MCF 10A (cell line): Measurements from ENCODE around the gene GCGR. TPM values are rescaled to one million over a fixed set of nuclear protein-coding genes. Genes with fewer than 3 reads are reported as not detected.

Experiments used
- BruUV-seq: library from RNA; stranded (reverse); fragments of 400-500 nt; replicated peaks from 2 replicates; lab custom pipeline; 2021; lab: Mats Ljungman, UMichigan
- CTCF ChIA-PET: fragments of 300-600 bp; sonication (Branson Sonifier 250); formaldehyde crosslinking; extraction: SDS; loops from one replicate; lab custom pipeline; 2021; ENCODE audit warnings: antibody characterized with exemption, inconsistent platforms; lab: Yijun Ruan, JAX
- POLR2A ChIA-PET: fragments of 300-600, 350-650 bp; sonication (Branson Sonifier 250); formaldehyde crosslinking; extraction: SDS; loops from one replicate; lab custom pipeline; 2020; ENCODE audit warnings: antibody characterized with exemption, inconsistent platforms; lab: Yijun Ruan, JAX
- DNase-seq: peaks from one replicate; pipeline ENCODE4 v3.0.0-alpha.2; 2018; ENCODE audit not compliant: unreplicated experiment
- H3K27ac Mint-ChIP-seq: one replicate; pipeline ENCODE4 v1.8.0; 2022; ENCODE audit warnings: mild to moderate bottlenecking, low read depth, mixed read lengths; ENCODE audit not compliant: unreplicated experiment
- H3K27me3 Mint-ChIP-seq: one replicate; pipeline ENCODE4 v1.8.0; 2022; ENCODE audit warnings: mixed read lengths; ENCODE audit not compliant: insufficient read depth, unreplicated experiment
- H3K36me3 Mint-ChIP-seq: one replicate; pipeline ENCODE4 v1.8.0; 2022; ENCODE audit warnings: mild to moderate bottlenecking, moderate library complexity, mixed read lengths; ENCODE audit not compliant: insufficient read depth, unreplicated experiment
- H3K4me1 Mint-ChIP-seq: one replicate; pipeline ENCODE4 v1.8.0; 2022; ENCODE audit warnings: mixed read lengths; ENCODE audit not compliant: insufficient read depth, unreplicated experiment
- H3K4me3 Mint-ChIP-seq: one replicate; pipeline ENCODE4 v1.8.0; 2022; ENCODE audit warnings: mild to moderate bottlenecking, moderate library complexity, mixed read lengths; ENCODE audit not compliant: unreplicated experiment
- H3K9me3 Mint-ChIP-seq: one replicate; pipeline ENCODE4 v1.8.0; 2022; ENCODE audit warnings: mixed read lengths; ENCODE audit not compliant: unreplicated experiment
- CTCF ChIP-seq: fragments of 200-600 bp; IDR thresholded peaks from one replicate; pipeline ENCODE4 v1.8.0; 2022; ENCODE audit warnings: antibody characterized with exemption, mild to moderate bottlenecking; ENCODE audit not compliant: unreplicated experiment
- intact Hi-C: fragments of 100-400 bp; cut with micrococcal nuclease; formaldehyde crosslinking; loops from 2 replicates; pipeline ENCODE4 v1.14.1; 2022
- total RNA-seq: library from RNA; stranded (reverse); gene quantifications from 2 replicates; pipeline ENCODE4 v1.2.3, GENCODE V29; 2022

The GCGR gene
- total RNA-seq, 1 experiment from 2014 or later, result not detected

GRCh38 chr17:81833160-81833920 lies 29.4 kb downstream of the GCGR start, which contains the start of gene MCRIP1:
Gene MCRIP1, minus strand, starts transcription at chr17:81833291. Its CDS starts 8,785 bp downstream, at chr17:81824506.
- POLR2A ChIA-PET, result interaction anchor here (0.7 to 2.3 kb wide), 27 partner anchors 8 to 436 kb away, joined by 3 to 16 read pairs (median 4); partner anchors contain the start of genes ANAPC11, ARL16, CCDC137 and FASN
- peak; percentile 91 for DNase-seq
- CTCF ChIA-PET, result interaction anchor here (1.0 kb wide), 1 partner anchor 8 kb away, joined by 4 read pairs; no protein-coding TSS in a partner anchor
- Mint-ChIP-seq H3K4me1 (peaks cover 9% of the 10 kb centered on the region), H3K9me3 (no peaks in the 10 kb centered on the region), H3K27me3 (no peaks in the 10 kb centered on the region), H3K4me3 (peak within 1 kb of the TSS; percentile 79), H3K27ac (peak within 1 kb of the TSS; percentile 80), H3K36me3 (peaks cover 5% of the 10 kb centered on the region)
- TF ChIP-seq CTCF, result no peak
- intact Hi-C loops, result no loop called here
- TSS peak; percentile 84 for BruUV-seq

GRCh38 chr17:81833921-81834830 lies 30.2 kb downstream of the GCGR start:
- no TSS peak for BruUV-seq
- peaks cover 9% of the 10 kb centered on the region for H3K4me1 Mint-ChIP-seq
- intact Hi-C loops, result no loop called here

GRCh38 chr17:81834831-81835267 lies 30.9 kb downstream of the GCGR start, which contains the start of gene PPP1R27:
Gene PPP1R27, minus strand, starts transcription at chr17:81835050. Its CDS starts 97 bp downstream, at chr17:81834953.
- no TSS peak for BruUV-seq

More at GRCh38 chr17:81833921-81834830, 30.2 kb downstream of the GCGR start:
- CTCF ChIA-PET, result interaction anchor here (1.0 kb wide), 1 partner anchor 9 kb away, joined by 4 read pairs; no protein-coding TSS in a partner anchor
- Mint-ChIP-seq H3K27me3 (no peaks in the 10 kb centered on the region), H3K4me3 (peak overlapping the region; percentile 79), H3K36me3 (peaks cover 5% of the 10 kb centered on the region), H3K27ac (peak overlapping the region; percentile 80), H3K9me3 (no peaks in the 10 kb centered on the region)
- POLR2A ChIA-PET, result interaction anchor here (0.8 to 2.3 kb wide), 17 partner anchors 9 to 437 kb away, joined by 3 to 16 read pairs (median 6); partner anchors contain the start of genes ANAPC11, ARL16, CCDC137 and FASN
- no peak for TF ChIP-seq CTCF
- no peak for DNase-seq

More at GRCh38 chr17:81834831-81835267, 30.9 kb downstream of the GCGR start, which contains the start of gene PPP1R27:
- H3K27me3 Mint-ChIP-seq, result no peaks in the 10 kb centered on the region
- DNase-seq, result no peak
- ChIA-PET POLR2A (interaction anchor here (1.2 to 2.3 kb wide), 3 partner anchors 20 to 264 kb away, joined by 4 to 9 read pairs (median 5); partner anchors contain the start of gene FASN), CTCF (no interaction called here)
- H3K27ac Mint-ChIP-seq, result peak within 1 kb of the TSS; percentile 80
- peak within 1 kb of the TSS; percentile 79 for H3K4me3 Mint-ChIP-seq
- intact Hi-C loops, result no loop called here
- peaks cover 9% of the 10 kb centered on the region for H3K4me1 Mint-ChIP-seq
- no peak for TF ChIP-seq CTCF
- peaks cover 5% of the 10 kb centered on the region for H3K36me3 Mint-ChIP-seq
- H3K9me3 Mint-ChIP-seq, result no peaks in the 10 kb centered on the region
